Body of pancreas (tissue), 4 donors: ENCODE data around the gene FNIP1. TPM values are rescaled to one million over a fixed set of nuclear protein-coding genes. Genes with fewer than 3 reads are reported as not detected.

Source experiments
- ATAC-seq: fragments of 150-250 bp; one replicate; pipeline ENCODE4 v1.9.1; 2016
- DNase-seq, 4 donors: peaks; one replicate each; pipeline ENCODE4 v3.0.0-alpha.2; 2019
- H3K27ac ChIP-seq, 4 donors: fragments of 200-600 bp; sonication (generic); 1 replicate in 3 of 4; 2 replicates in 1 of 4; pipeline versions ENCODE4 v1.5.1 to v1.6.1; 2016 to 2019; ENCODE audit warnings: mild to moderate bottlenecking in 1 of 4, mixed read lengths in 1 of 4, moderate library complexity in 1 of 4
- H3K27me3 ChIP-seq, 2 donors: fragments of 200-600 bp; sonication (generic); one replicate each; pipeline ENCODE4 v1.6.0; 2016; ENCODE audit warnings: mild to moderate bottlenecking in 1 of 2
- H3K36me3 ChIP-seq, 2 donors: fragments of 200-600 bp; sonication (generic); replicated peaks in 1 of 2; 2 replicates each; pipeline ENCODE4 v1.5.1; 2016; ENCODE audit warnings: low read depth in 2 of 2; ENCODE audit not compliant: insufficient read depth in 1 of 2
- H3K4me1 ChIP-seq: fragments of 200-600 bp; sonication (generic); one replicate; pipeline ENCODE4 v1.6.0; 2016
- H3K4me3 ChIP-seq, 2 donors: fragments of 200-600 bp; sonication (generic); 1 replicate in 1 of 2; 2 replicates in 1 of 2; pipeline ENCODE4 v1.5.1; 2016 to 2019
- H3K9me3 ChIP-seq, 3 donors: fragments of 200-600 bp; sonication (generic); 1 replicate in 2 of 3; 2 replicates in 1 of 3; pipeline ENCODE4 v1.5.1; 2016
- POLR2A ChIP-seq, 3 donors: fragments of 450-650 bp; IDR thresholded peaks; one replicate each; pipeline ENCODE4 v1.6.1; 2016; ENCODE audit warnings: antibody characterized with exemption in 3 of 3, mild to moderate bottlenecking in 2 of 3
- WGBS, 2 donors: methylation state at CpG; one replicate each; pipeline ENCODE4 v1.1.5; 2017; 5-methylcytosine and 5-hydroxymethylcytosine counted together
- intact Hi-C: fragments of 100-400 bp; cut with DNase I; formaldehyde crosslinking; loops from one replicate; pipeline ENCODE4 v1.15.1; 2023
- total RNA-seq, 2 donors: library from RNA; depleted of rRNA; stranded (reverse); fragments of >200 nt; gene quantifications; one replicate each; pipeline ENCODE4 v1.1.0, GENCODE V29; 2016
- TF ChIP-seq, protein P1 (sequence below), 7 experiments: fragments of 450-650 bp in 4 of 7; fragments of 200-600 bp in 3 of 7; sonication (generic) in 3 of 7; IDR thresholded peaks; one replicate each; pipeline ENCODE4 v1.5.1; 2016 to 2019; ENCODE audit warnings: antibody characterized with exemption in 7 of 7

The FNIP1 gene
- total RNA-seq, 2 donors from 2014 or later = 20.5 to 35.9 TPM

GRCh38 chr5:131615957-131616356 lies 180.9 kb downstream of the FNIP1 start:
- WGBS, 2 donors = 78 to 91% methylated on average over 2 of the region's 2 CpGs

GRCh38 chr5:131613423-131613822 lies 183.4 kb downstream of the FNIP1 start:
- Histone ChIP-seq H3K4me1 (peaks cover 38% of the 10 kb centered on the region), H3K9me3 (no peaks in the 10 kb centered on the region), H3K4me3 (no peak overlapping the region), H3K36me3 (no peaks in the 10 kb centered on the region), H3K27ac (no peak overlapping the region), H3K27me3 (no peaks in the 10 kb centered on the region)
- TF ChIP-seq, protein P1, sequence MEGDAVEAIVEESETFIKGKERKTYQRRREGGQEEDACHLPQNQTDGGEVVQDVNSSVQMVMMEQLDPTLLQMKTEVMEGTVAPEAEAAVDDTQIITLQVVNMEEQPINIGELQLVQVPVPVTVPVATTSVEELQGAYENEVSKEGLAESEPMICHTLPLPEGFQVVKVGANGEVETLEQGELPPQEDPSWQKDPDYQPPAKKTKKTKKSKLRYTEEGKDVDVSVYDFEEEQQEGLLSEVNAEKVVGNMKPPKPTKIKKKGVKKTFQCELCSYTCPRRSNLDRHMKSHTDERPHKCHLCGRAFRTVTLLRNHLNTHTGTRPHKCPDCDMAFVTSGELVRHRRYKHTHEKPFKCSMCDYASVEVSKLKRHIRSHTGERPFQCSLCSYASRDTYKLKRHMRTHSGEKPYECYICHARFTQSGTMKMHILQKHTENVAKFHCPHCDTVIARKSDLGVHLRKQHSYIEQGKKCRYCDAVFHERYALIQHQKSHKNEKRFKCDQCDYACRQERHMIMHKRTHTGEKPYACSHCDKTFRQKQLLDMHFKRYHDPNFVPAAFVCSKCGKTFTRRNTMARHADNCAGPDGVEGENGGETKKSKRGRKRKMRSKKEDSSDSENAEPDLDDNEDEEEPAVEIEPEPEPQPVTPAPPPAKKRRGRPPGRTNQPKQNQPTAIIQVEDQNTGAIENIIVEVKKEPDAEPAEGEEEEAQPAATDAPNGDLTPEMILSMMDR (IDR thresholded peaks at IDR 0.05) = no peak
- no peak for TF ChIP-seq POLR2A (IDR thresholded peaks at IDR 0.05)
- DNase-seq (no peak), ATAC-seq (no peak)
- intact Hi-C loops = no loop called here

More at GRCh38 chr5:131615957-131616356, 180.9 kb downstream of the FNIP1 start:
- H3K4me3 ChIP-seq = no peak overlapping the region
- no peaks in the 10 kb centered on the region for H3K9me3 ChIP-seq
- no peaks in the 10 kb centered on the region for H3K27me3 ChIP-seq
- no peak overlapping the region for H3K27ac ChIP-seq
- intact Hi-C loops = no loop called here
- no peak for ATAC-seq
- peaks cover 29% of the 10 kb centered on the region for H3K4me1 ChIP-seq
- no peak for TF ChIP-seq POLR2A (IDR thresholded peaks at IDR 0.05)
- TF ChIP-seq, protein P1 (IDR thresholded peaks at IDR 0.05) = no peak
- no peaks in the 10 kb centered on the region for H3K36me3 ChIP-seq
- no peak for DNase-seq

DNA sequence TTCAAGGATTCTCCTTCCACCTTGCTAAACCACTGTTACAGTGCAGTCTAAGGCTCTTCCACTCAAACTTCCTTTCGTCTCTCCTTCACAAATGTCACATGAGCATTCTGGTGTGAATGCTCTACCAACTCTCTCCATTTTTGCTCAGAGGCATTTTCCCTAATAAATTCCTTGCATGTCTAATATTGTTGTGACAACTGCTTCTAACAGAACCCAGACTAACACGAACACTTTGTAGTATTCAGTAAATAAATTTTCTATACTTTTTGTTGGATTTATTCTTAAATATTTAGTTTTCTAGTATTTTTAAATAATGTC lies 185.8 kb downstream of the FNIP1 start:
- Histone ChIP-seq H3K27ac (peak overlapping the region in 3 of 4 donors; percentile 17 to 71 (median 57)), H3K27me3 (no peaks in the 10 kb centered on the region), H3K9me3 (no peaks in the 10 kb centered on the region), H3K36me3 (no peaks in the 10 kb centered on the region), H3K4me3 (no peak overlapping the region), H3K4me1 (peaks cover 44% of the 10 kb centered on the region)
- ATAC-seq (peak; percentile 52), DNase-seq (no peak)
- intact Hi-C loops = no loop called here
- no peak for TF ChIP-seq POLR2A (IDR thresholded peaks at IDR 0.05)
- TF ChIP-seq, protein P1 (IDR thresholded peaks at IDR 0.05) = no peak
- 45 to 69% methylated on average over 2 of the region's 2 CpGs for WGBS, 2 donors

DNA sequence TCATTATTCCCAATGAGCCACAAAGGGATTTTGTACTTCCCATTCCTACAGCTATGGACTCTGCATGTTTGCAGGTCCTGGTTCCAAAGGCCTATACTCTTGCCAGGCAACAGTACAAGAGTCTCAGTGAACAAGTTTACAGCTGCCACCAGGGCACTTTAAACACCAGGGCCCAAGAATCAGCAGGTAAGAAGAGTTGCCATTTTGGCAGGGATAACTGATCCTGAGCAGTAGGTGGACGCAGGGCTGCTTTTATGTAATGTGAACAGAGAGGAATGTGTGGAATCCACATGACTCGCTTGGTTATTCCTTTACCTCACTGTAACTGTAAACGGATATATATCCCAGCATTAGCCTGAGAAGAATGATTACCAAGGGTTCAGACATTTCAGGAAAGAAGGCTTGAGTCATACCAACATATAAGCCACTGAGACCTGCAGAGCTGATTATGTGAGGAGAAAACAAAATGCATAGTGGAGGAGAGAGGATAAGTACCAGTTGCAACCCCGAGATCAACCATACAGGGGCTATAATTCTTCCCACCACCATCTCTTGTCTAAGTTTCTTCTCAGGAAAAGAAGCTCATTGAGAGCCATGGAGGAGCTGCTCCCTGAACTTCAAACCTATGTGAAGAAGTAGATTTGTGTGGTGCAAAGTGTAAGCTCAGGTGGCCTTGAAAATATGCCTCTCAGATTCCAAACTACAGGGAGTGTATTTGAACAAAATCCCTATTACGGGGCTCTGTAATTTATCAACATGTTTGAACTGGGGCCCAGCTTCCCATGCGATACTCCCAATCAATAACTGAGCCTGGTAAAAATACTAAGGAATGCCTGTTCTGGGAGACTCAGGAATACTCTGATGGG lies 186.4 kb downstream of the FNIP1 start:
- intact Hi-C loops = no loop called here
- TF ChIP-seq POLR2A (IDR thresholded peaks at IDR 0.05) = no peak
- TF ChIP-seq, protein P1 (IDR thresholded peaks at IDR 0.05) = no peak
- Histone ChIP-seq H3K27me3 (no peaks in the 10 kb centered on the region), H3K4me3 (no peak overlapping the region), H3K4me1 (peaks cover 44% of the 10 kb centered on the region), H3K36me3 (no peaks in the 10 kb centered on the region), H3K27ac (peak overlapping the region in 3 of 4 donors; percentile 17 to 71 (median 57)), H3K9me3 (no peaks in the 10 kb centered on the region)
- peak; percentile 62 for ATAC-seq
- 46 to 50% methylated on average over 6 of the region's 6 CpGs for WGBS, 2 donors
- DNase-seq = no peak

GRCh38 chr5:131609774-131610173 lies 187.0 kb downstream of the FNIP1 start:
- Histone ChIP-seq H3K27ac (peak overlapping the region in 3 of 4 donors; percentile 17 to 71 (median 57)), H3K9me3 (no peaks in the 10 kb centered on the region), H3K4me1 (peaks cover 44% of the 10 kb centered on the region), H3K36me3 (no peaks in the 10 kb centered on the region), H3K4me3 (no peak overlapping the region), H3K27me3 (no peaks in the 10 kb centered on the region)
- intact Hi-C loops = no loop called here
- no peak for TF ChIP-seq POLR2A (IDR thresholded peaks at IDR 0.05)
- TF ChIP-seq, protein P1 (IDR thresholded peaks at IDR 0.05) = no peak
- no peak for ATAC-seq
- 69 to 92% methylated on average over 1 of the region's 1 CpG for WGBS, 2 donors
- DNase-seq = no peak
